H9 (cell line): Measurements from ENCODE around the gene NR0B2. TPM values are rescaled to one million over a fixed set of nuclear protein-coding genes. Genes with fewer than 3 reads are reported as not detected.

Source experiments
- DNase-seq: peaks from one replicate; pipeline ENCODE4 v3.0.0-alpha.2; 2017
- H2AFZ ChIP-seq: one replicate; pipeline ENCODE4 v1.6.1; 2013; ENCODE audit warnings: mild to moderate bottlenecking, low read length, control low read depth, moderate library complexity
- H2AK5ac ChIP-seq: 2 replicates; pipeline ENCODE4 v1.6.1; 2013; ENCODE audit warnings: low read length, control low read depth, mixed read lengths; ENCODE audit not compliant: insufficient read length
- H2BK120ac ChIP-seq: one replicate; pipeline ENCODE4 v1.6.1; 2013; ENCODE audit warnings: low read depth, mild to moderate bottlenecking, low read length, control low read depth, inconsistent platforms; ENCODE audit not compliant: poor library complexity, severe bottlenecking
- H2BK12ac ChIP-seq: 2 replicates; pipeline ENCODE4 v1.6.1; 2013; ENCODE audit warnings: low read length, control low read depth, mixed read lengths, low read depth; ENCODE audit not compliant: insufficient read length
- H2BK15ac ChIP-seq: 2 replicates; pipeline ENCODE4 v1.6.1; 2013; ENCODE audit warnings: low read depth, low read length, control low read depth
- H2BK20ac ChIP-seq: one replicate; pipeline ENCODE4 v1.6.1; 2013; ENCODE audit warnings: low read depth, mild to moderate bottlenecking, low read length, control low read depth, inconsistent platforms; ENCODE audit not compliant: poor library complexity, severe bottlenecking
- H2BK5ac ChIP-seq: 2 replicates; pipeline ENCODE4 v1.6.1; 2013; ENCODE audit warnings: low read length, control low read depth, mixed read lengths; ENCODE audit not compliant: insufficient read length
- H3K14ac ChIP-seq: 2 replicates; pipeline ENCODE4 v1.6.1; 2013; ENCODE audit warnings: low read length, control low read depth; ENCODE audit not compliant: insufficient read depth
- H3K18ac ChIP-seq: 2 replicates; pipeline ENCODE4 v1.6.1; 2013; ENCODE audit warnings: low read depth, mild to moderate bottlenecking, mixed read lengths, low read length, control low read depth; ENCODE audit not compliant: insufficient read length
- H3K23ac ChIP-seq: 2 replicates; pipeline ENCODE4 v1.6.1; 2013; ENCODE audit warnings: low read length, control low read depth, mixed read lengths, low read depth; ENCODE audit not compliant: insufficient read length
- H3K23me2 ChIP-seq: 2 replicates; pipeline ENCODE4 v1.6.1; 2013; ENCODE audit warnings: low read depth, mild to moderate bottlenecking, mixed read lengths, low read length, control low read depth; ENCODE audit not compliant: insufficient read length, poor library complexity, severe bottlenecking
- H3K27ac ChIP-seq: 2 replicates; pipeline ENCODE4 v1.5.1; 2013; ENCODE audit warnings: low read length, control low read depth, mixed read lengths, low read depth; ENCODE audit not compliant: insufficient read length
- H3K27me3 ChIP-seq: 2 replicates; pipeline ENCODE4 v1.6.1; 2013; ENCODE audit warnings: low read length, control low read depth, inconsistent platforms; ENCODE audit not compliant: insufficient read depth
- H3K4ac ChIP-seq: 2 replicates; pipeline ENCODE4 v1.6.1; 2013; ENCODE audit warnings: low read depth, mild to moderate bottlenecking, control low read depth, inconsistent platforms, low read length, moderate library complexity
- H3K4me1 ChIP-seq: 2 replicates; pipeline ENCODE4 v1.6.1; 2013; ENCODE audit warnings: low read length, control low read depth, inconsistent platforms; ENCODE audit not compliant: insufficient read depth
- H3K4me2 ChIP-seq: 2 replicates; pipeline ENCODE4 v1.6.1; 2013; ENCODE audit warnings: low read length, control low read depth, mixed read lengths; ENCODE audit not compliant: insufficient read length, insufficient read depth
- H3K56ac ChIP-seq: 2 replicates; pipeline ENCODE4 v1.6.1; 2013; ENCODE audit warnings: low read depth, mild to moderate bottlenecking, mixed read lengths, low read length, control low read depth; ENCODE audit not compliant: insufficient read length
- H3K79me1 ChIP-seq: 2 replicates; pipeline ENCODE4 v1.6.1; 2013; ENCODE audit warnings: low read depth, mild to moderate bottlenecking, moderate library complexity, low read length, control low read depth, inconsistent platforms; ENCODE audit not compliant: insufficient read depth, poor library complexity, severe bottlenecking
- H3K79me2 ChIP-seq: 2 replicates; pipeline ENCODE4 v1.6.1; 2013; ENCODE audit warnings: low read length, control low read depth, inconsistent platforms; ENCODE audit not compliant: insufficient read depth
- H3K9ac ChIP-seq: 2 replicates; pipeline ENCODE4 v1.6.1; 2013; ENCODE audit warnings: low read length, control low read depth, mixed read lengths; ENCODE audit not compliant: insufficient read length; ENCODE audit errors: extremely low read depth
- H3K9me3 ChIP-seq: one replicate; pipeline ENCODE4 v1.6.1; 2013; ENCODE audit warnings: low read depth, low read length, inconsistent platforms; ENCODE audit not compliant: control insufficient read depth
- H3T11ph ChIP-seq: one replicate; pipeline ENCODE4 v1.6.1; 2013; ENCODE audit warnings: mild to moderate bottlenecking, low read length, control low read depth, inconsistent platforms
- H4K20me1 ChIP-seq: one replicate; pipeline ENCODE4 v1.6.1; 2013; ENCODE audit not compliant: control insufficient read depth, insufficient read length, insufficient read depth
- H4K5ac ChIP-seq: 2 replicates; pipeline ENCODE4 v1.6.1; 2013; ENCODE audit warnings: low read depth, mild to moderate bottlenecking, mixed read lengths, low read length, control low read depth; ENCODE audit not compliant: insufficient read length
- H4K8ac ChIP-seq: replicated peaks from 2 replicates; pipeline ENCODE4 v1.6.1; 2013; ENCODE audit warnings: low read length, control low read depth, mixed read lengths, low read depth; ENCODE audit not compliant: insufficient read length
- H4K91ac ChIP-seq: 2 replicates; pipeline ENCODE4 v1.6.1; 2013; ENCODE audit warnings: low read depth, mild to moderate bottlenecking, moderate library complexity, mixed read lengths, low read length, control low read depth; ENCODE audit not compliant: insufficient read length
- H3K27ac Mint-ChIP-seq, 3 experiments: 2 replicates in 2 of 3; 3 replicates in 1 of 3; pipeline ENCODE4 v1.8.0; 2020 to 2021; ENCODE audit warnings: mixed read lengths in 3 of 3, mild to moderate bottlenecking in 1 of 3, moderate library complexity in 1 of 3
- H3K27me3 Mint-ChIP-seq: 2 replicates; pipeline ENCODE4 v1.8.0; 2021; ENCODE audit warnings: low read depth, mild to moderate bottlenecking, moderate library complexity, mixed read lengths
- H3K36me3 Mint-ChIP-seq, 3 experiments: 2 replicates in 2 of 3; 3 replicates in 1 of 3; pipeline ENCODE4 v1.8.0; 2020 to 2021; ENCODE audit warnings: low read depth in 3 of 3, mixed read lengths in 3 of 3; ENCODE audit not compliant: insufficient read depth in 1 of 3
- H3K4me1 Mint-ChIP-seq, 2 experiments: 2 replicates each; pipeline ENCODE4 v1.8.0; 2020; ENCODE audit warnings: mixed read lengths in 2 of 2
- H3K4me3 Mint-ChIP-seq, 2 experiments: 2 replicates in 1 of 2; 3 replicates in 1 of 2; pipeline ENCODE4 v1.8.0; 2020 to 2021; ENCODE audit warnings: mild to moderate bottlenecking in 2 of 2, mixed read lengths in 2 of 2, moderate library complexity in 1 of 2
- H3K9me3 Mint-ChIP-seq, 2 experiments: 2 replicates in 1 of 2; 3 replicates in 1 of 2; pipeline ENCODE4 v1.8.0; 2020; ENCODE audit warnings: mild to moderate bottlenecking in 2 of 2, mixed read lengths in 2 of 2, moderate library complexity in 1 of 2
- WGBS: extraction: QIAGEN DNeasy Blood & Tissue Kit; methylation state at CpG from one replicate; pipeline ENCODE4 v1.1.7; 2013; ENCODE audit warnings: missing lambda C conversion rate, low lambda C conversion rate, mixed read lengths; ENCODE audit not compliant: insufficient read length; ENCODE audit errors: extremely low coverage; 5-methylcytosine and 5-hydroxymethylcytosine counted together
- total RNA-seq: library from RNA; stranded (reverse); gene quantifications from 2 replicates; pipeline ENCODE4 v1.2.1, GENCODE V29; 2021
- TF ChIP-seq, protein P1 (sequence below): fragments of 200-600 bp; sonication (generic); conservative IDR thresholded peaks from 3 replicates; pipeline ENCODE4 v1.8.0; 2021; ENCODE audit warnings: antibody characterized with exemption, mild to moderate bottlenecking

Gene NR0B2
- total RNA-seq, 1 experiment from 2014 or later: not detected

DNA sequence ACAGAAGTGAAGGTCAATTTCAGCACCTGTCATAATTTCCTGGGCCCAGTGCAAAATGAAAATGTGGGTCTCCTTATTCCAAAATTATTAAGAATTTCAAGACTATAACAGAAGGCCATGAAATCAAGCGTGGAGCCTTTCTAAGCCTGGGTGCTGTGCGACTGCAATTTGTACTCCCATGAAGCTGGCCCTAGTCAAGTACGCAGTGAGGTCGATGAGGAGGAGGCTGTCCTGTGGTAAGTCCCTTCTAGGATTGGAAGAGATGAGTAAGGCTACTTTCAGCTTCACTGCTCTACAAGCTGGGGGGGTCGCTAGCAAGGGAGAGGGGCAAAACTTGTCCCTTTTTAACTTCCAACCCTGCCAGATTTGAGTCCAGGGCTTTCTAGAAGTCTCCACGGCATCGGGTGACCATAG, 7.4 kb upstream of the NR0B2 start:
- H3K9me3 ChIP-seq: no peaks in the 10 kb centered on the region
- peaks cover 18% of the 10 kb centered on the region in 2 experiments for H3K4me1 Mint-ChIP-seq
- H3K4me1 ChIP-seq: peaks cover 3% of the 10 kb centered on the region; the same call in 1 of the 2 replicates
- no peak overlapping the region for H2BK12ac ChIP-seq
- H4K8ac ChIP-seq: no peak overlapping the region
- H3K79me1 ChIP-seq: peaks cover 13% of the 10 kb centered on the region
- H2BK120ac ChIP-seq: no peak overlapping the region
- H3K4ac ChIP-seq: no peak overlapping the region
- no peak overlapping the region for H3K23ac ChIP-seq
- no peak overlapping the region for H3K56ac ChIP-seq
- H3K79me2 ChIP-seq: peaks cover 15% of the 10 kb centered on the region; the same call in 1 of the 2 replicates
- no peak overlapping the region for H2AK5ac ChIP-seq
- no CpG with 5 or more reads among the region's 7 CpGs for WGBS
- no peak overlapping the region for H2BK5ac ChIP-seq
- peak overlapping the region in 2 of 3 experiments; percentile 98; a peak in 3 of 7 replicates for H3K27ac Mint-ChIP-seq
- DNase-seq: no peak
- H4K20me1 ChIP-seq: no peaks in the 10 kb centered on the region
- no peak overlapping the region for H3K18ac ChIP-seq
- H3K4me3 Mint-ChIP-seq: peak overlapping the region; percentile 93 to 96
- TF ChIP-seq, protein P1, sequence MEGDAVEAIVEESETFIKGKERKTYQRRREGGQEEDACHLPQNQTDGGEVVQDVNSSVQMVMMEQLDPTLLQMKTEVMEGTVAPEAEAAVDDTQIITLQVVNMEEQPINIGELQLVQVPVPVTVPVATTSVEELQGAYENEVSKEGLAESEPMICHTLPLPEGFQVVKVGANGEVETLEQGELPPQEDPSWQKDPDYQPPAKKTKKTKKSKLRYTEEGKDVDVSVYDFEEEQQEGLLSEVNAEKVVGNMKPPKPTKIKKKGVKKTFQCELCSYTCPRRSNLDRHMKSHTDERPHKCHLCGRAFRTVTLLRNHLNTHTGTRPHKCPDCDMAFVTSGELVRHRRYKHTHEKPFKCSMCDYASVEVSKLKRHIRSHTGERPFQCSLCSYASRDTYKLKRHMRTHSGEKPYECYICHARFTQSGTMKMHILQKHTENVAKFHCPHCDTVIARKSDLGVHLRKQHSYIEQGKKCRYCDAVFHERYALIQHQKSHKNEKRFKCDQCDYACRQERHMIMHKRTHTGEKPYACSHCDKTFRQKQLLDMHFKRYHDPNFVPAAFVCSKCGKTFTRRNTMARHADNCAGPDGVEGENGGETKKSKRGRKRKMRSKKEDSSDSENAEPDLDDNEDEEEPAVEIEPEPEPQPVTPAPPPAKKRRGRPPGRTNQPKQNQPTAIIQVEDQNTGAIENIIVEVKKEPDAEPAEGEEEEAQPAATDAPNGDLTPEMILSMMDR: no peak
- H3K36me3 Mint-ChIP-seq: peaks cover 14 to 29% (median 24%) of the 10 kb centered on the region in 3 experiments; a peak in 6 of 7 replicates
- no peak overlapping the region for H2BK15ac ChIP-seq
- no peak overlapping the region for H2AFZ ChIP-seq
- peaks cover 0 to 2% of the 10 kb centered on the region in 2 experiments; a peak in 1 of 5 replicates for H3K9me3 Mint-ChIP-seq
- H3K27me3 ChIP-seq: no peaks in the 10 kb centered on the region
- no peak overlapping the region for H3K9ac ChIP-seq
- no peak overlapping the region for H2BK20ac ChIP-seq
- H3T11ph ChIP-seq: no peak overlapping the region
- H3K14ac ChIP-seq: no peak overlapping the region
- peak overlapping the region; percentile 94 for H3K4me2 ChIP-seq
- H4K91ac ChIP-seq: no peak overlapping the region
- no peak overlapping the region for H3K27ac ChIP-seq
- H4K5ac ChIP-seq: no peak overlapping the region
- peaks cover 7% of the 10 kb centered on the region for H3K23me2 ChIP-seq
- peaks cover 6% of the 10 kb centered on the region for H3K27me3 Mint-ChIP-seq
